HepG2 (cell line): ENCODE measurements around the gene ATXN7L3. TPM values are rescaled to one million over a fixed set of nuclear protein-coding genes. Genes with fewer than 3 reads are reported as not detected.

ENCODE experiments used
- EEA1 ChIP-seq: sonication (generic); formaldehyde crosslinking; IDR thresholded peaks from 2 replicates; pipeline ENCODE4 v1.5.1; 2020; ENCODE audit warnings: mild to moderate bottlenecking, missing genetic modification reagents, borderline replicate concordance
- FOXO1 ChIP-seq: sonication (generic); formaldehyde crosslinking; IDR thresholded peaks from 2 replicates; pipeline ENCODE4 v1.4.0; 2020; ENCODE audit warnings: missing genetic modification reagents
- GPBP1L1 ChIP-seq: sonication (generic); formaldehyde crosslinking; IDR thresholded peaks from 2 replicates; pipeline ENCODE4 v1.5.0; 2020; ENCODE audit warnings: mild to moderate bottlenecking, missing genetic modification reagents
- HNRNPLL ChIP-seq: fragments of 200-400 bp; formaldehyde crosslinking; IDR thresholded peaks from 2 replicates; pipeline ENCODE4 v1.6.1; 2017; ENCODE audit warnings: mild to moderate bottlenecking, low read depth, low read length; ENCODE audit not compliant: poor library complexity, severe bottlenecking
- MED13 ChIP-seq: sonication (generic); formaldehyde crosslinking; IDR thresholded peaks from 2 replicates; pipeline ENCODE4 v1.5.0; 2020; ENCODE audit warnings: missing genetic modification reagents
- NFKB2 ChIP-seq: sonication (generic); formaldehyde crosslinking; IDR thresholded peaks from 2 replicates; pipeline ENCODE4 v1.4.0; 2020; ENCODE audit warnings: missing genetic modification reagents, borderline replicate concordance
- RFXAP ChIP-seq: sonication (generic); formaldehyde crosslinking; IDR thresholded peaks from 2 replicates; pipeline ENCODE4 v1.4.0; 2020; ENCODE audit warnings: missing genetic modification reagents, borderline replicate concordance
- SRSF1 ChIP-seq: fragments of 200-400 bp; formaldehyde crosslinking; optimal IDR thresholded peaks from 2 replicates; pipeline ENCODE3; 2017; ENCODE audit warnings: mild to moderate bottlenecking, low read depth, low read length, moderate library complexity
- U2AF1 ChIP-seq: fragments of 200-400 bp; formaldehyde crosslinking; optimal IDR thresholded peaks from 2 replicates; pipeline ENCODE3; 2017; ENCODE audit warnings: mild to moderate bottlenecking, low read depth, low read length
- ZBTB37 ChIP-seq: sonication (generic); formaldehyde crosslinking; IDR thresholded peaks from 2 replicates; pipeline ENCODE4 v1.4.0; 2020; ENCODE audit warnings: mild to moderate bottlenecking, missing genetic modification reagents
- ZBTB8A ChIP-seq: sonication (generic); formaldehyde crosslinking; IDR thresholded peaks from 2 replicates; pipeline ENCODE4 v1.4.0; 2020; ENCODE audit warnings: mild to moderate bottlenecking, low read depth, missing genetic modification reagents, borderline replicate concordance
- ZFY ChIP-seq: sonication (generic); formaldehyde crosslinking; IDR thresholded peaks from 2 replicates; pipeline ENCODE4 v1.4.0; 2020; ENCODE audit warnings: missing genetic modification reagents
- ZNF431 ChIP-seq: sonication (generic); formaldehyde crosslinking; IDR thresholded peaks from 2 replicates; pipeline ENCODE4 v1.9.0; 2022; ENCODE audit warnings: missing genetic modification reagents, low read depth, mild to moderate bottlenecking, borderline replicate concordance
- ZNF512B ChIP-seq: sonication (generic); formaldehyde crosslinking; IDR thresholded peaks from 2 replicates; pipeline ENCODE4 v1.5.1; 2020; ENCODE audit warnings: missing genetic modification reagents, mild to moderate bottlenecking, borderline replicate concordance
- ZNF546 ChIP-seq: sonication (generic); formaldehyde crosslinking; conservative IDR thresholded peaks from 2 replicates; pipeline ENCODE4 v1.8.1; 2023; ENCODE audit warnings: mild to moderate bottlenecking, missing genetic modification reagents
- ZNF556 ChIP-seq: sonication (generic); formaldehyde crosslinking; IDR thresholded peaks from 2 replicates; pipeline ENCODE4 v1.4.0; 2020; ENCODE audit warnings: mild to moderate bottlenecking, missing genetic modification reagents, borderline replicate concordance
- ZNF572 ChIP-seq: sonication (generic); formaldehyde crosslinking; IDR thresholded peaks from 2 replicates; pipeline ENCODE4 v1.5.1; 2020; ENCODE audit warnings: mild to moderate bottlenecking, missing genetic modification reagents
- ZNF691 ChIP-seq: sonication (generic); formaldehyde crosslinking; IDR thresholded peaks from 2 replicates; pipeline ENCODE4 v1.4.0; 2020; ENCODE audit warnings: missing genetic modification reagents, low read depth, mild to moderate bottlenecking, borderline replicate concordance
- ZNF800 ChIP-seq: sonication (generic); formaldehyde crosslinking; IDR thresholded peaks from 2 replicates; pipeline ENCODE4 v1.4.0; 2020; ENCODE audit warnings: missing genetic modification reagents
- ZZZ3 ChIP-seq: sonication (generic); formaldehyde crosslinking; IDR thresholded peaks from 2 replicates; pipeline ENCODE4 v1.4.0; 2020; ENCODE audit warnings: missing genetic modification reagents, mild to moderate bottlenecking, borderline replicate concordance
- polyA plus RNA-seq, 8 experiments: library from polyadenylated mRNA; depleted of rRNA in 3 of 8; stranded (reverse) in 7 of 8; unstranded in 1 of 8; fragments of >200 nt; fragmentation: Illumina TruSeq in 4 of 8; extraction: Trizol in 4 of 8; gene quantifications; 2 replicates each; pipeline versions ENCODE4 v1.2.1 to v1.2.3, GENCODE V29; 2011 to 2016; ENCODE audit warnings: low read depth in 4 of 8, missing spikeins in 1 of 8, mixed read lengths in 1 of 8; ENCODE audit not compliant: insufficient read depth in 1 of 8
- total RNA-seq, 5 experiments: library from RNA; depleted of rRNA; stranded (reverse); fragments of >200 nt; fragmentation: Illumina TruSeq; extraction: Trizol; gene quantifications; 2 replicates each; pipeline ENCODE4 v1.2.3, GENCODE V29; 2016; ENCODE audit warnings: low read depth in 1 of 5

The ATXN7L3 gene
- total and polyA plus RNA-seq, 2 of the 13 experiments (the other 11 are each of a cell fraction or from before 2014, with no cell fraction given) = 44.5 to 59.1 TPM

- peak; percentile 66; the same call in 1 of the 2 replicates for TF ChIP-seq EEA1 (CRISPR knock-in tag)
- 0 out of 2 replicates have a peak, but pooled peaks have one; percentile 76 for TF ChIP-seq ZNF572 (CRISPR knock-in tag)
- TF ChIP-seq MED13 (CRISPR knock-in tag) = peak; percentile 35; the same call in 1 of the 2 replicates
- peak; percentile 23 for TF ChIP-seq U2AF1
- peak; percentile 51; the same call in 1 of the 2 replicates for TF ChIP-seq ZNF512B (CRISPR knock-in tag)
- peak; percentile 78; the same call in 1 of the 2 replicates for TF ChIP-seq NFKB2 (CRISPR knock-in tag)
- no peak for TF ChIP-seq FOXO1 (CRISPR knock-in tag)
- TF ChIP-seq ZZZ3 (CRISPR knock-in tag) = no peak
- TF ChIP-seq ZFY = peak; percentile 88
- peak; percentile 76 for TF ChIP-seq HNRNPLL
- TF ChIP-seq ZBTB37 = no peak
- TF ChIP-seq RFXAP (CRISPR knock-in tag) = peak; percentile 75; the same call in 1 of the 2 replicates
- TF ChIP-seq ZNF556 (CRISPR knock-in tag) = no peak
- TF ChIP-seq SRSF1 = peak; percentile 11
- TF ChIP-seq ZBTB8A (CRISPR knock-in tag) = no peak
- TF ChIP-seq ZNF431 (CRISPR knock-in tag) = no peak
- TF ChIP-seq GPBP1L1 = no peak
- peak; percentile 88 for TF ChIP-seq ZNF691 (CRISPR knock-in tag)
- no peak for TF ChIP-seq ZNF546 (CRISPR knock-in tag)
- TF ChIP-seq ZNF800 (CRISPR knock-in tag) = peak; percentile 91
Measured at GRCh38 chr17:44222112-44222869, 22.6 kb upstream of the ATXN7L3 start (continued).
